Right lobe of liver (tissue), 6 donors: ENCODE measurements around the gene TRMT1L. TPM values are rescaled to one million over a fixed set of nuclear protein-coding genes. Genes with fewer than 3 reads are reported as not detected.

Experiments used
- ATAC-seq, 4 donors: fragments of 200-7000 bp; cut with Tn5 transposase; one replicate each; pipeline ENCODE4 v1.9.1; 2020; ENCODE audit warnings: mild to moderate bottlenecking in 4 of 4, moderate library complexity in 4 of 4
- DNase-seq, 3 donors: peaks; one replicate each; pipeline ENCODE4 v3.0.0-alpha.2; 2020
- H3K27ac ChIP-seq, 3 donors: fragments of 200-600 bp; one replicate each; pipeline ENCODE4 v1.8.0; 2022
- H3K27me3 ChIP-seq, 2 donors: fragments of 200-600 bp; one replicate each; pipeline ENCODE4 v1.8.0; 2022
- H3K36me3 ChIP-seq, 4 donors: fragments of 200-600 bp; sonication (generic) in 1 of 4; one replicate each; pipeline versions ENCODE4 v1.5.1 to v1.8.0; 2017 to 2022; ENCODE audit warnings: control low read depth in 1 of 4
- H3K4me1 ChIP-seq, 4 donors: fragments of 200-600 bp; sonication (generic) in 1 of 4; one replicate each; pipeline versions ENCODE4 v1.5.1 to v1.8.0; 2017 to 2022; ENCODE audit warnings: control low read depth in 1 of 4
- H3K4me3 ChIP-seq, 3 donors: fragments of 200-600 bp; one replicate each; pipeline ENCODE4 v1.8.0; 2022
- H3K9me3 ChIP-seq, 4 donors: fragments of 200-600 bp; sonication (generic) in 1 of 4; one replicate each; pipeline versions ENCODE4 v1.5.1 to v1.8.0; 2017 to 2022; ENCODE audit warnings: control low read depth in 1 of 4
- CTCF ChIP-seq, 4 donors: fragments of 200-600 bp in 3 of 4; fragments of 450-650 bp in 1 of 4; IDR thresholded peaks; one replicate each; pipeline versions ENCODE4 v1.5.1 to v1.8.0; 2016 to 2022; ENCODE audit warnings: antibody characterized with exemption in 4 of 4, mild to moderate bottlenecking in 2 of 4
- POLR2A ChIP-seq: fragments of 450-650 bp; IDR thresholded peaks from one replicate; pipeline ENCODE4 v1.6.1; 2017; ENCODE audit warnings: antibody characterized with exemption, mild to moderate bottlenecking
- WGBS: methylation state at CpG from one replicate; pipeline ENCODE4 v1.1.6; 2018; ENCODE audit warnings: low coverage, low lambda C conversion rate; ENCODE audit not compliant: insufficient coverage; ENCODE audit errors: missing lambda C conversion rate; 5-methylcytosine and 5-hydroxymethylcytosine counted together
- intact Hi-C, 2 donors: fragments of 100-400 bp; cut with DNase I; formaldehyde crosslinking; loops; one replicate each; pipeline versions ENCODE4 v1.11.2 to v1.14.1; 2022
- total RNA-seq, 6 experiments: library from RNA; depleted of rRNA in 2 of 6; stranded (reverse); fragments of >200 nt in 2 of 6; fragmentation: NEBNext Ultra II Directional in 3 of 6; extraction: Animal tissue kit (Norgen Biotek cat#: 25700) in 3 of 6; gene quantifications; one replicate each; pipeline versions ENCODE4 v1.1.0 to v1.2.4, GENCODE V29; 2016 to 2023
- donor health status: DM: no; HTN: yes; CAD: no.
- donor health status: DM: no; HTN: no; CAD: no.
- donor health status: DM: no; HTN: no; CAD: no.
- donor health status: DM: no; HTN: yes; CAD: no.
- donor health status: DM: no; HTN: yes; CAD: no.

TRMT1L gene
- total RNA-seq, 6 experiments from 2014 or later: 7.9 to 19.2 (median 10.3) TPM

DNA sequence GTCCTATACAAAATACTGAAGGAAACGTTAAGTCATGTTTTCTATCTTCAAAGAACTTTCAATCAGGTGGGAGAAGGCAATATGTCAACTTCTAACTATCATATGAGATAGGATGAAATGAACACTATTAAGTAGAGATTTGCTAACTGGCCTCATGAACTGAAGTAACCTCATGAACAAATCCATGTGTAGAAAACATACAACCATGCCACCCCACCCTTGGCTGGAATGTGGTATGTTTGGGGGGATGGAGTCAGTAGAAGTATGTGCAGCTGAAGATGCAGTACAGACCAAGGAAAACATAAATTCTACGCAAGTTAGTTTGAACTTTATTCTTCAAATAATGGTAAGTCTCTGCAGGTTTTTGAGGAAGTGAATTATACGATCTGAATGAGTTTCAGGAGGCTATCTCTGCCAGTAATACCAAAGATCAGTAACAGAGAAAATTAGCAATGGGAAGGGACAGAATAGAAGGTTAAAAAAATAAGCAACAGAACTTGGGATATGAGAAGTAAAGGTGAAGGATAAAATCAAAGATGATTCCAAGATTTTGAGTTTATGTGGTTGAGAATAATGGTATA, 4.5 kb downstream of the TRMT1L start:
- WGBS: 76% methylated on average over 3 of the region's 3 CpGs
- no peak for ATAC-seq
- Histone ChIP-seq H3K4me1 (peaks cover 0 to 16% (median 3%) of the 10 kb centered on the region in 4 donors), H3K9me3 (no peaks in the 10 kb centered on the region), H3K27ac (no peak overlapping the region), H3K4me3 (no peak overlapping the region), H3K27me3 (no peaks in the 10 kb centered on the region), H3K36me3 (peaks cover 0 to 31% (median 5%) of the 10 kb centered on the region in 4 donors)
- TF ChIP-seq CTCF (IDR thresholded peaks at IDR 0.05) (no peak), POLR2A (no peak)
- DNase-seq: no peak
- intact Hi-C loops: no loop called here

GRCh38 chr1:185151215-185151614, 5.5 kb downstream of the TRMT1L start:
- no peak overlapping the region for H3K27ac ChIP-seq
- intact Hi-C loops: no loop called here
- H3K36me3 ChIP-seq: peaks cover 0 to 42% (median 10%) of the 10 kb centered on the region in 4 donors
- ATAC-seq (no peak), DNase-seq (no peak)
- no peak overlapping the region for H3K4me3 ChIP-seq
- peaks cover 0 to 16% (median 3%) of the 10 kb centered on the region in 4 donors for H3K4me1 ChIP-seq
- WGBS: 87% methylated on average over 5 of the region's 5 CpGs
- H3K9me3 ChIP-seq: no peaks in the 10 kb centered on the region
- H3K27me3 ChIP-seq: no peaks in the 10 kb centered on the region
- TF ChIP-seq POLR2A: no peak

DNA sequence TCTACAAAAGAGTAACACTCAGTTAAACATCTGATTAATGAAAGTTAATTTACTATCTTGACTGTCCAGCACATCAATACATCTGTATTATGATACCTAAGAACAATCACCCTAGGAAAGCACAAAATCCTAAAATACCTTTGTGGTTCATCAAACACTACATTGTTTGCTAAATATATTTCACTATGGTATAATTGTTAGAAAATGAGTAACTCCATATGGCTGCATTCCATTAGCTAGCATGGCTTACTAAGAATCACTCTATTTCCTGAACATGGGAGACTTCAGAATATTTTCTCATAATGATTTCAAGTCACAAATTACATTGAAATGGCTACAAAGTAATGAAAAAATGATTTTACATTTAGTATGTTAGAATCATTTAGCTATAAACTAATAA, 12.5 kb downstream of the TRMT1L start:
- Histone ChIP-seq H3K4me3 (no peak overlapping the region), H3K4me1 (no peaks in the 10 kb centered on the region), H3K27me3 (no peaks in the 10 kb centered on the region), H3K36me3 (peaks cover 0 to 95% (median 8%) of the 10 kb centered on the region in 4 donors), H3K9me3 (no peaks in the 10 kb centered on the region), H3K27ac (no peak overlapping the region)
- intact Hi-C loops: no loop called here
- TF ChIP-seq POLR2A: no peak
- no peak for TF ChIP-seq CTCF (IDR thresholded peaks at IDR 0.05)
- DNase-seq (no peak), ATAC-seq (no peak)

DNA sequence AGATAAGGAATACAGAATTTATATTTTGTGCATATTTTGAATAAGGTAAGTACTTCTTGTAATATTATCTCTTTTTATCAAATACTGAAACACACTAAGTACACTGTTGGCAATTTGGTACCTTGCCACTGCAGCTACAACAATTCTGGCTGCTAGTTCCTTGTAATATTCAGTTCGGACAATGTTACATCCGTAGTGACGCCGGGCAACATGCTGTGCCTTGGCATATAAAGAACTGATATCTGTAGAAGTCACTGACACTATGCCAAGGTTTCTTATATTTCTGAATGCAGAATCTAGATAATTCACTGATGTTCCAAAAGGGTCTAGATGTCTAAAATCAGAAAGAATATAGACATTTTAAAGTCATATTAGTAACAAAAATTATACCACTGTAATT, 17.5 kb downstream of the TRMT1L start:
- intact Hi-C loops: no loop called here

More for the DNA sequence above, 17.5 kb downstream of the TRMT1L start:
- ATAC-seq: no peak
- Histone ChIP-seq H3K4me3 (no peak overlapping the region), H3K4me1 (no peaks in the 10 kb centered on the region), H3K36me3 (peaks cover 0 to 76% (median 4%) of the 10 kb centered on the region in 4 donors), H3K27me3 (no peaks in the 10 kb centered on the region), H3K9me3 (no peaks in the 10 kb centered on the region), H3K27ac (no peak overlapping the region)
- DNase-seq: no peak
- WGBS: 92% methylated on average over 4 of the region's 4 CpGs
- TF ChIP-seq POLR2A: no peak
- TF ChIP-seq CTCF (IDR thresholded peaks at IDR 0.05): no peak
